Large intestine (tissue), 3 donors: ENCODE results near the gene DNMT3A. TPM values are rescaled to one million over a fixed set of nuclear protein-coding genes. Genes with fewer than 3 reads are reported as not detected.
A peak's percentile ranks its signal among the peaks of the same experiment; 100 is the strongest.

Source experiments
- DNase-seq, 2 donors: peaks; one replicate each; pipeline versions ENCODE4 v3.0.0 to v3.0.0-alpha.2; 2013
- H3K27ac ChIP-seq: one replicate; pipeline ENCODE4 v1.5.1; 2013; ENCODE audit warnings: low read length
- H3K27me3 ChIP-seq: 2 replicates; pipeline ENCODE4 v1.6.1; 2013; ENCODE audit warnings: low read length; ENCODE audit not compliant: control insufficient read depth, insufficient read depth
- H3K36me3 ChIP-seq: 2 replicates; pipeline ENCODE4 v1.6.1; 2013; ENCODE audit warnings: low read length; ENCODE audit not compliant: control insufficient read depth, insufficient read depth
- H3K4me1 ChIP-seq: one replicate; pipeline ENCODE4 v1.6.1; 2013; ENCODE audit warnings: low read length; ENCODE audit not compliant: control insufficient read depth, insufficient read depth
- H3K4me3 ChIP-seq: one replicate; pipeline ENCODE4 v1.5.1; 2013; ENCODE audit warnings: low read length
- H3K9me3 ChIP-seq: one replicate; pipeline ENCODE4 v1.6.1; 2013; ENCODE audit warnings: mild to moderate bottlenecking, low read depth, low read length, moderate library complexity; ENCODE audit not compliant: control insufficient read depth
- WGBS: methylation state at CpG from one replicate; pipeline ENCODE4 v1.1.5; 2013; ENCODE audit warnings: low lambda C conversion rate; ENCODE audit not compliant: insufficient coverage; 5-methylcytosine and 5-hydroxymethylcytosine counted together
- polyA plus RNA-seq: library from polyadenylated mRNA; unstranded; fragments of 120-200 nt; gene quantifications from one replicate; pipeline ENCODE4 v1.2.1, GENCODE V29; 2013

DNMT3A gene
- polyA plus RNA-seq, 1 donor: 50.2 TPM

DNA sequence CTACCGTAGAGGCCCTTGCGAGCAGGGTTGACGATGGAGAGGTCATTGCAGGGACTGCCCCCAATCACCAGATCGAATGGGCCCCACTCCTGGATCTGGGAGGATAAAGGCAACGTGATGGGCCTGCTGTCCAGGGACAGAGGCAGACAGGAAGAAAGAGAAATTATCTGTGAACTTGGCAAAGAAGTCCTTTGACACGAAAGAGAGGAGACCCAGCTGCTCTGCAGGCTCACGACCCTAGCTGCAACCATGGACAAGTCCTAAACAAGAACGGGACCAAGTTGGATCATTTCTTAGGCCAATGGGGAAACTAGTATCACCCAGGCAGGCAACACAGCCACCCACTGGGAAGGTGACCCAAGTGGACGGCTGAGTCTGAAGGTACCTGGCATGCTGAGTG is 101.1 kb downstream of the DNMT3A start:
- 100% methylated on average over 1 of the region's 9 CpGs for WGBS
- Histone ChIP-seq H3K36me3 (peaks cover 94% of the 10 kb centered on the region), H3K4me1 (no peaks in the 10 kb centered on the region), H3K4me3 (no peak overlapping the region), H3K9me3 (no peaks in the 10 kb centered on the region), H3K27me3 (no peaks in the 10 kb centered on the region), H3K27ac (no peak overlapping the region)
- no peak for DNase-seq

GRCh38 chr2:25238920-25239319 is 102.8 kb downstream of the DNMT3A start:
- Histone ChIP-seq H3K36me3 (peaks cover 92% of the 10 kb centered on the region), H3K4me1 (no peaks in the 10 kb centered on the region), H3K27ac (no peak overlapping the region), H3K27me3 (no peaks in the 10 kb centered on the region), H3K9me3 (no peaks in the 10 kb centered on the region), H3K4me3 (no peak overlapping the region)
- WGBS: no CpG with 5 or more reads among the region's 9 CpGs
- DNase-seq: no peak

GRCh38 chr2:25237764-25238163 is 104.0 kb downstream of the DNMT3A start:
- no peak overlapping the region for H3K27ac ChIP-seq
- no peaks in the 10 kb centered on the region for H3K4me1 ChIP-seq
- no peaks in the 10 kb centered on the region for H3K9me3 ChIP-seq
- DNase-seq: no peak
- H3K36me3 ChIP-seq: peaks cover 95% of the 10 kb centered on the region
- WGBS: no CpG with 5 or more reads among the region's 8 CpGs
- no peaks in the 10 kb centered on the region for H3K27me3 ChIP-seq
- no peak overlapping the region for H3K4me3 ChIP-seq

DNA sequence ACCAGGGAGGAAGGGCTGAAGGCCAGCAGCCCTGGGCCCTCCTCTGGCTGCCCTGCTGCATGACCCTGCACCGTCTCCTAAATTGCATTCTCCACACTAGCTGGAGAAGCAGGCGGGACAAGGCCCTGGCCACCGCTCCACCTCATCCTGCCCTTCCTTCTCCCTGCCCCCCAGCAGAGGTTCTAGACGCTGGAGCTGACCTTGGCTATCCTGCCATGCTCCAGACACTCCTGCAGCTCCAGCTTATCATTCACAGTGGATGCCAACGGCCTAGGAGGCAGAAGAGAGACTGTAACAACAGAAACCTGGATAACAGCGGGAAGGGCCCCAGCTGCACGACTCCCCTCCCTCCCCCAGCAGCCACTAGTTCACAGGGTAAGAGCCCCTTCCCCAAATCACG is 105.0 kb downstream of the DNMT3A start:
- H3K4me1 ChIP-seq: no peaks in the 10 kb centered on the region
- no peak for DNase-seq
- no peak overlapping the region for H3K27ac ChIP-seq
- H3K4me3 ChIP-seq: no peak overlapping the region
- no CpG with 5 or more reads among the region's 8 CpGs for WGBS
- peaks cover 95% of the 10 kb centered on the region for H3K36me3 ChIP-seq
- no peaks in the 10 kb centered on the region for H3K27me3 ChIP-seq
- no peaks in the 10 kb centered on the region for H3K9me3 ChIP-seq

GRCh38 chr2:25234738-25235137 is 107.0 kb downstream of the DNMT3A start:
- no peaks in the 10 kb centered on the region for H3K4me1 ChIP-seq
- no peak for DNase-seq
- WGBS: no CpG with 5 or more reads among the region's 8 CpGs
- no peak overlapping the region for H3K27ac ChIP-seq
- H3K4me3 ChIP-seq: no peak overlapping the region
- no peaks in the 10 kb centered on the region for H3K9me3 ChIP-seq
- peaks cover 87% of the 10 kb centered on the region for H3K36me3 ChIP-seq
- H3K27me3 ChIP-seq: no peaks in the 10 kb centered on the region

DNA sequence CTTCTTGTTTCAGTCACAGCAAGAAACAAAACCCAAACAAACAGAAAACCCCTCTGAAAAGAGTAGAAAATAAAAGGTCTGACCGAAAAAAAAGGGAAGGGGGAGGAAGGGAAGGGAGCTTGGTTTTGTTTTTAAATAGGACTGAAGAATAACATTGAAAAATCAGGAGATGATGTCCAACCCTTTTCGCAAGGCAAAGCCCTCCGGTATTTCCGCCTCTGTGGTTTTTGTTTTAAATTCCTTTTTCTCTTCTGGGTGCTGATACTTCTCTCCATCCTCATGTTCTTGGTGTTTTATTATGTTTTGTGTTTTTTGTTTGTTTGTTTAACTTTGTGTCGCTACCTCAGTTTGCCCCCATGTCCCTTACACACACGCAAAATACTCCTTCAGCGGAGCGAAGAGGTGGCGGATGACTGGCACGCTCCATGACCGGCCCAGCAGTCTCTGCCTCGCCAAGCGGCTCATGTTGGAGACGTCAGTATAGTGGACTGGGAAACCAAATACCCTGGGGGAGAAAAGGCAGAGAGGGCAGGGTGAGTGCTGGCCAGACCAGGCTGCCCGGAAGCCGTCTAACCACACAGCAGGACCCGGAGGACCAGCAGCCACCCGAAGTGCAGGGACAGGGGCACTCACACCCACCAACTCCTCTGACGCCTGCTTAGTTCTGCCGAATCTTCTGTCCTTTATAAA is 107.7 kb downstream of the DNMT3A start:
- H3K36me3 ChIP-seq: peaks cover 80% of the 10 kb centered on the region

GRCh38 chr2:25232248-25232825 is 109.4 kb downstream of the DNMT3A start:
- H3K4me1 ChIP-seq: peaks cover 8% of the 10 kb centered on the region
- H3K36me3 ChIP-seq: peaks cover 65% of the 10 kb centered on the region
- DNase-seq: no peak
- no peaks in the 10 kb centered on the region for H3K9me3 ChIP-seq
- H3K27ac ChIP-seq: no peak overlapping the region
- WGBS: no CpG with 5 or more reads among the region's 12 CpGs
- no peak overlapping the region for H3K4me3 ChIP-seq
- H3K27me3 ChIP-seq: no peaks in the 10 kb centered on the region

More for the DNA sequence above, 107.7 kb downstream of the DNMT3A start:
- no CpG with 5 or more reads among the region's 20 CpGs for WGBS
- Histone ChIP-seq H3K9me3 (no peaks in the 10 kb centered on the region), H3K4me3 (no peak overlapping the region), H3K27ac (no peak overlapping the region), H3K4me1 (peaks cover 2% of the 10 kb centered on the region), H3K27me3 (no peaks in the 10 kb centered on the region)
- no peak for DNase-seq

DNA sequence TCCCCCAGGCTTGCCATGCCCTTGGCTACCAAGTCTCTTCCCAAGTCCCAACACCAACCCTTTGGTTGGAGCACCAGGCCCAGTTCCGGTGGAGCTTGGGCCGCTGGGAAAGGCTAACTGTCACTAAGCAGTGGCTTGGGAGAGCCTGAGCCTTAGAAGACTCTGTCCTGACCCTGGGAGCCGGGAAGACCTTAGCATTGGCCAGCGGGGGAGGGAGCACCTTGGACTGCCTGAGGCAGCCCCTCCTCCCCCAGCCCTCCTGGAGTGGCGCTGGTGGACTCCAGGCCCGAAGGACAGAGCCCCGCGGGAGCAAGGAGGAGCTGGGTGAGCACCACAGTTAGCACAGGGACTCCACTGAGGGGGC is 110.8 kb downstream of the DNMT3A start:
- no peaks in the 10 kb centered on the region for H3K9me3 ChIP-seq
- peaks cover 50% of the 10 kb centered on the region for H3K36me3 ChIP-seq
- H3K27ac ChIP-seq: no peak overlapping the region
- no CpG with 5 or more reads among the region's 8 CpGs for WGBS
- DNase-seq: no peak
- no peaks in the 10 kb centered on the region for H3K27me3 ChIP-seq
- H3K4me1 ChIP-seq: peaks cover 8% of the 10 kb centered on the region
- no peak overlapping the region for H3K4me3 ChIP-seq

GRCh38 chr2:25230198-25230947 is 111.4 kb downstream of the DNMT3A start:
- Histone ChIP-seq H3K27me3 (no peaks in the 10 kb centered on the region), H3K36me3 (peaks cover 45% of the 10 kb centered on the region), H3K27ac (no peak overlapping the region), H3K4me3 (no peak overlapping the region), H3K4me1 (peaks cover 8% of the 10 kb centered on the region), H3K9me3 (no peaks in the 10 kb centered on the region)
- no CpG with 5 or more reads among the region's 16 CpGs for WGBS
- DNase-seq: no peak

GRCh38 chr2:25229279-25230197 is 112.2 kb downstream of the DNMT3A start:
- Histone ChIP-seq H3K27me3 (no peaks in the 10 kb centered on the region), H3K9me3 (no peaks in the 10 kb centered on the region), H3K36me3 (peaks cover 39% of the 10 kb centered on the region), H3K4me3 (no peak overlapping the region), H3K4me1 (peaks cover 8% of the 10 kb centered on the region), H3K27ac (peak overlapping the region; percentile 34)
- WGBS: no CpG with 5 or more reads among the region's 15 CpGs
- no peak for DNase-seq
